ENCODE data around the gene PLD4.

The PLD4 gene

DNA sequence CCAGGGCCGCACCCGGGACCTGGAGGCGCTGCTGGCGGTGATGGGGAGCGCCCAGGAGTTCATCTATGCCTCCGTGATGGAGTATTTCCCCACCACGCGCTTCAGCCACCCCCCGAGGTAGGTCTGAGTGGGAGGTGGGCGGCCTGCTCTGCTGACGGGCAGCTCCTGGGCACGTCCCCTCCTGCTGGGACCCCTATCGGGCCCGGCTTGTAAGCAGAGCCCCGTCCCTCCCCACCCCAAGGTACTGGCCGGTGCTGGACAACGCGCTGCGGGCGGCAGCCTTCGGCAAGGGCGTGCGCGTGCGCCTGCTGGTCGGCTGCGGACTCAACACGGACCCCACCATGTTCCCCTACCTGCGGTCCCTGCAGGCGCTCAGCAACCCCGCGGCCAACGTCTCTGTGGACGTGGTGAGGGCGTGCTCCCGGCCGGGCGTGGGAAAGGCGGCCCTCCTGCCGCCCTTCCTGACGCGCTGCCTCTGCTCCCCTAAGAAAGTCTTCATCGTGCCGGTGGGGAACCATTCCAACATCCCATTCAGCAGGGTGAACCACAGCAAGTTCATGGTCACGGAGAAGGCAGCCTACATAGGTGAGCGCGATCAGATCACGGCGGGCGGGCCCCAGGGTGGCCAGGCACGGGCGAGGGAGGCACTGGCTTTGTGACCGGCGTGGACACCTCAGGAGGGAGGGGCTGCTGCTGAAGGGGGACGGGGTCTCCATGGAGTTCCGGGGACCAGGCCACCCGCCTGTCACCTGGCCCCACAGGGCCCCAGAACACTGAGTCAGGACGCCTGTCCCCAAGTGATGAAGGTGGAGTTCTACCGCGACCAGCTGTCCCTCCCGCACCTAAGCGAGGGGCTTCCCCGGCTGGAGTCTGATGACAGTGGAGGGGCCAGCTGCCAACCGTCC lies 7.3 kb downstream of the PLD4 start:
- Histone ChIP-seq H3K4me3 (ENCODE audit: low read depth in 1 of 2, low read length in 1 of 2) (no peak overlapping the region), H3K4me1 (ENCODE audit: control insufficient read depth in 1 of 2, insufficient read depth in 1 of 2, low read depth in 1 of 2, low read length in 1 of 2) (peaks cover 0 to 9% of the 10 kb centered on the region in 2 experiments), H3K9me3 (no peaks in the 10 kb centered on the region), H3K36me3 (no peaks in the 10 kb centered on the region), H3K27ac (no peak overlapping the region), H3K27me3 (peaks cover 57% of the 10 kb centered on the region)
- TF ChIP-seq, protein P1, sequence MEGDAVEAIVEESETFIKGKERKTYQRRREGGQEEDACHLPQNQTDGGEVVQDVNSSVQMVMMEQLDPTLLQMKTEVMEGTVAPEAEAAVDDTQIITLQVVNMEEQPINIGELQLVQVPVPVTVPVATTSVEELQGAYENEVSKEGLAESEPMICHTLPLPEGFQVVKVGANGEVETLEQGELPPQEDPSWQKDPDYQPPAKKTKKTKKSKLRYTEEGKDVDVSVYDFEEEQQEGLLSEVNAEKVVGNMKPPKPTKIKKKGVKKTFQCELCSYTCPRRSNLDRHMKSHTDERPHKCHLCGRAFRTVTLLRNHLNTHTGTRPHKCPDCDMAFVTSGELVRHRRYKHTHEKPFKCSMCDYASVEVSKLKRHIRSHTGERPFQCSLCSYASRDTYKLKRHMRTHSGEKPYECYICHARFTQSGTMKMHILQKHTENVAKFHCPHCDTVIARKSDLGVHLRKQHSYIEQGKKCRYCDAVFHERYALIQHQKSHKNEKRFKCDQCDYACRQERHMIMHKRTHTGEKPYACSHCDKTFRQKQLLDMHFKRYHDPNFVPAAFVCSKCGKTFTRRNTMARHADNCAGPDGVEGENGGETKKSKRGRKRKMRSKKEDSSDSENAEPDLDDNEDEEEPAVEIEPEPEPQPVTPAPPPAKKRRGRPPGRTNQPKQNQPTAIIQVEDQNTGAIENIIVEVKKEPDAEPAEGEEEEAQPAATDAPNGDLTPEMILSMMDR (IDR thresholded peaks at IDR 0.05) = no peak

DNA sequence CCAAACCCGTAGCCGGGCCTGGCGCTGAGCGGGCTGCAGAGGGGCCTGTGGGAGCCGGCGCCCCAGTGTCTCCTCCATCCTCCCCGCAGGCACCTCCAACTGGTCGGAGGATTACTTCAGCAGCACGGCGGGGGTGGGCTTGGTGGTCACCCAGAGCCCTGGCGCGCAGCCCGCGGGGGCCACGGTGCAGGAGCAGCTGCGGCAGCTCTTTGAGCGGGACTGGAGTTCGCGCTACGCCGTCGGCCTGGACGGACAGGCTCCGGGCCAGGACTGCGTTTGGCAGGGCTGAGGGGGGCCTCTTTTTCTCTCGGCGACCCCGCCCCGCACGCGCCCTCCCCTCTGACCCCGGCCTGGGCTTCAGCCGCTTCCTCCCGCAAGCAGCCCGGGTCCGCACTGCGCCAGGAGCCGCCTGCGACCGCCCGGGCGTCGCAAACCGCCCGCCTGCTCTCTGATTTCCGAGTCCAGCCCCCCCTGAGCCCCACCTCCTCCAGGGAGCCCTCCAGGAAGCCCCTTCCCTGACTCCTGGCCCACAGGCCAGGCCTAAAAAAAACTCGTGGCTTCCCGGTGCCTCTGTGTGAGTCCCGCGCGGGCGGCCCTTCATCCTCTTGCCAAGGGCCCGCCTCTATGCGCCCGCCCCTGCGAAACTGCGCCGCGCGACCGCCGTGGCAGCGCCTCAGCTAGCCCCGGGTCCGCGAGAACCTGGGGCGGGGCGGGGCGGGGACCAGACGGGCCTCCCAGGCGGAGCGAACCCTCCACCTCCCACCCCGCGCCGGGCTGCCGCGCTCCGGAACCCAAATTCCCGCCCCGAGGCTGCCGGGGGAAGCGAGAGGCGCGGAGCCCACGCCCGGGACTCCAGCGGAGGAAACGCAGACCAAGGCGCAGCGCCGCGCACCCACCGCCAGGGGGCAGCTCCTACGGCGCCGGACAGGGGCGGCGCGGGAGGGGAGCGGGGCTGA lies 8.3 kb downstream of the PLD4 start:
- Histone ChIP-seq H3K27ac (no peak overlapping the region), H3K9me3 (no peaks in the 10 kb centered on the region), H3K27me3 (peaks cover 60% of the 10 kb centered on the region)

DNA sequence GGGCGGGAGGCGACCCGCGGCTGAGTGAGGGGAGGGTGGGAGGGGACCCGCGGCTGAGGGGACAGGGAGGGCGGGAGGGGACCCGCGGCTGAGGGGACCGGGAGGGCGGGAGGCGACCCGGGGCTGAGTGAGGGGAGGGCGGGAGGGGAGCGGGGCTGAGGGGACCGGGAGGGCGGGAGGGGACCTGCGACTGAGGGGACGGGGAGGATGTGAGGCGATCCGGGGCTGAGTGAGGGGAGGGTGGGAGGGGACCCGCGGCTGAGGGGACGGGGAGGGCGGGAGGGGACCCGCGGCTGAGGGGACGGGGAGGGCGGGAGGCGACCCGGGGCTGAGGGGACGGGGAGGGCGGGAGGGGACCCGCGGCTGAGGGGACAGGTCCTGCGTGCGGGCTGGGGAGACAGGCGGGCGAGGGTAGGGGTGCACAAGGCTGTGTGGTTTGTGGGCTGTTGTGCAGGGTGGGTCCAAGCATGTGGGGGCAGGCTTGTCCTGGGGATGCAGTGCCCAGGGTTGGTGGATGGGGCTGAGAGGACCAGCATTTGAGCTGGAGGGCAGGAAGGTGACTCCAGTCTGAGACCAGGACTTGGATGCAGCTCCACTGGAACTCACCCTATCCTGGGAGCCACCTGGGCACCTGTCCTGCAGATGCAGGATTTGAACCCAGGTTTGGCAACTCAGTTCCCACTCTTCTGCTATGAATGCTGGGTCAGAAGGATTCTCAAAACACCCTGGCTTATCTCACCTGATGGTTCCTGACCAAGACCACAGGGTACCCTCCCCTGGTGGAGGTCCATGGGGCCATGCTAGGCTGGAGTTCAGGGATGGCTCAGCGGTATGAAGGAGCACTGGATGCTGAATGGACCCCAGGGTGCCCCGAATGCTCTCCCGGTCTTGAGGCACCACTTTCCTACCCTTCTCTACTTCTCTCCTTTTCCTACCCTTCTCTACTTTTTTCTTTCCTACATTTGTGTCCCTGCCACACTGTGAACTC lies 9.4 kb downstream of the PLD4 start:
- TF ChIP-seq, protein P1 (IDR thresholded peaks at IDR 0.05) = no peak
- Histone ChIP-seq H3K27me3 (peaks cover 70% of the 10 kb centered on the region), H3K4me1 (ENCODE audit: control insufficient read depth in 1 of 2, insufficient read depth in 1 of 2, low read depth in 1 of 2, low read length in 1 of 2) (peaks cover 0 to 9% of the 10 kb centered on the region in 2 experiments), H3K4me3 (ENCODE audit: low read depth in 1 of 2, low read length in 1 of 2) (no peak overlapping the region), H3K27ac (no peak overlapping the region), H3K36me3 (no peaks in the 10 kb centered on the region), H3K9me3 (no peaks in the 10 kb centered on the region)

More for the DNA sequence above, 8.3 kb downstream of the PLD4 start:
- H3K4me1 ChIP-seq (ENCODE audit: control insufficient read depth in 1 of 2, insufficient read depth in 1 of 2, low read depth in 1 of 2, low read length in 1 of 2) = peaks cover 0 to 9% of the 10 kb centered on the region in 2 experiments
- no peaks in the 10 kb centered on the region for H3K36me3 ChIP-seq
- H3K4me3 ChIP-seq (ENCODE audit: low read depth in 1 of 2, low read length in 1 of 2) = peak overlapping the region in 1 of 2 experiments; percentile 55
- TF ChIP-seq, protein P1 (IDR thresholded peaks at IDR 0.05) = peak; percentile 69

DNA sequence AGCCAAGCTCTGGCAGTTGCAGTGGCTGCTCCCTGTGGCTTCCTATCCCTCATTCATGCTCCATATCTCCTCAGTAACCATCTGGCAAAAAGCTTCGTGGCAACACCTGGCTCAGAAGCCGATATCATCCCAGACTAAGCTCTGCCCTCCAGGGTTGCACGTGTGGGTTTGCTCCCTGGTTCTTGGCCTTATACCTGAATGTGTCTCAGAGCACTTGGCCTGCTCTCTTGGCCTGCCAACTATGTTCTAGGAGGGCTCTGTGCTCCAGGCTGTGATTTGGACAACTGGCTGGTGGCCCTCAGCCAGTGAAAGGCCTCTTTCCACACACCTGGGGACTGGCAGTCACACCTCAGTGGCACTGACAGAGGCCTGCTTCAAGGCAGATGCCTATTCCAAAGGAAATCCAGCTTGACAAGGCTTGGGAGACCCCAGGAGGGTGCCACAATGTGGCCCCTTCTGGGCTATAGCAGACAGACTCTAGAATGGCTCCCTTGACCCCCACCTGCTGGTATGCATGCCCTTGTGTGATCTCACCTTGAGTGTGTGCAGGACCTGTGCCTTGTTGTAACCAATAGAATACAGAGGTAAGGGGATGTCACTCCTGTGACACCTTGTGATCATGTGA lies 10.5 kb downstream of the PLD4 start:
- H3K4me3 ChIP-seq (ENCODE audit: low read depth in 1 of 2, low read length in 1 of 2) = no peak overlapping the region
- no peak overlapping the region for H3K27ac ChIP-seq
- H3K9me3 ChIP-seq = no peaks in the 10 kb centered on the region
- H3K36me3 ChIP-seq = no peaks in the 10 kb centered on the region
- peaks cover 0 to 9% of the 10 kb centered on the region in 2 experiments for H3K4me1 ChIP-seq (ENCODE audit: control insufficient read depth in 1 of 2, insufficient read depth in 1 of 2, low read depth in 1 of 2, low read length in 1 of 2)
- H3K27me3 ChIP-seq = peaks cover 81% of the 10 kb centered on the region
- TF ChIP-seq, protein P1 (IDR thresholded peaks at IDR 0.05) = no peak

Data from neutrophil (primary cell).